Frontal cortex (tissue), 4 donors: ENCODE measurements around the gene CCDC57. TPM values are rescaled to one million over a fixed set of nuclear protein-coding genes. Genes with fewer than 3 reads are reported as not detected.

Experiments used
- DNase-seq, 2 donors: peaks; one replicate each; pipeline ENCODE4 v3.0.0; 2012; ENCODE audit warnings: low spot score in 2 of 2
- FAIRE-seq: peaks from 2 replicates; lab custom pipeline; 2012; peaks lifted over from hg19 to GRCh38; lab: Jason Lieb, UNC
- total RNA-seq: library from RNA; depleted of rRNA; stranded (reverse); fragments of >200 nt; gene quantifications from one replicate; pipeline ENCODE4 v1.2.3, GENCODE V29; 2014
- donor health status: control.
- donor health status: control.
- donor health status: control.

Gene CCDC57
- total RNA-seq, 1 donor from 2014 or later, result 17.1 TPM

- FAIRE-seq, result no peak
- DNase-seq, result no peak
Observed at GRCh38 chr17:82117139-82118090, 95.2 kb downstream of the CCDC57 start.

GRCh38 chr17:82116246-82116645 is 96.4 kb downstream of the CCDC57 start:
- DNase-seq, result no peak
- FAIRE-seq, result no peak

GRCh38 chr17:82114872-82115271 is 97.8 kb downstream of the CCDC57 start:
- no peak for FAIRE-seq
- no peak for DNase-seq

GRCh38 chr17:82114447-82114846 is 98.2 kb downstream of the CCDC57 start:
- FAIRE-seq, result no peak
- no peak for DNase-seq

- no peak for FAIRE-seq
- no peak for DNase-seq
Observed at GRCh38 chr17:82113941-82114340, 98.7 kb downstream of the CCDC57 start.

GRCh38 chr17:82113422-82113821 is 99.2 kb downstream of the CCDC57 start:
- DNase-seq, result no peak
- FAIRE-seq, result no peak

GRCh38 chr17:82112914-82113311 is 99.7 kb downstream of the CCDC57 start:
- FAIRE-seq (no peak), DNase-seq (no peak)

GRCh38 chr17:82112181-82112913 is 100.3 kb downstream of the CCDC57 start:
- DNase-seq (no peak), FAIRE-seq (no peak)

GRCh38 chr17:82110298-82110697 is 102.3 kb downstream of the CCDC57 start:
- no peak for DNase-seq
- no peak for FAIRE-seq

GRCh38 chr17:82108961-82109475 is 103.6 kb downstream of the CCDC57 start:
- no peak for FAIRE-seq

GRCh38 chr17:82108496-82108945 is 104.1 kb downstream of the CCDC57 start:
- DNase-seq (no peak), FAIRE-seq (no peak)

More at GRCh38 chr17:82108961-82109475, 103.6 kb downstream of the CCDC57 start:
- DNase-seq, result no peak

GRCh38 chr17:82108038-82108437 is 104.6 kb downstream of the CCDC57 start:
- FAIRE-seq, result no peak
- no peak for DNase-seq

GRCh38 chr17:82107341-82107860 is 105.2 kb downstream of the CCDC57 start:
- FAIRE-seq, result no peak
- DNase-seq, result no peak

GRCh38 chr17:82106688-82107305 is 105.8 kb downstream of the CCDC57 start:
- DNase-seq (peak; percentile 39 to 47), FAIRE-seq (no peak)

GRCh38 chr17:82105882-82106687 is 106.6 kb downstream of the CCDC57 start:
- FAIRE-seq, result no peak
- no peak for DNase-seq

- FAIRE-seq, result no peak
Observed at GRCh38 chr17:82105417-82105881, 107.2 kb downstream of the CCDC57 start.

GRCh38 chr17:82104797-82105416 is 107.7 kb downstream of the CCDC57 start:
- DNase-seq (no peak), FAIRE-seq (no peak)

More at GRCh38 chr17:82105417-82105881, 107.2 kb downstream of the CCDC57 start:
- no peak for DNase-seq
